Measurements from ENCODE around the gene TEX14. TPM values are rescaled to one million over a fixed set of nuclear protein-coding genes. Genes with fewer than 3 reads are reported as not detected.

The TEX14 gene
- total and polyA plus RNA-seq, 10 of the 15 experiments (the other 5 are each of a cell fraction or from before 2014, with no cell fraction given): 0.15 to 1.3 (median 0.66) TPM

DNA sequence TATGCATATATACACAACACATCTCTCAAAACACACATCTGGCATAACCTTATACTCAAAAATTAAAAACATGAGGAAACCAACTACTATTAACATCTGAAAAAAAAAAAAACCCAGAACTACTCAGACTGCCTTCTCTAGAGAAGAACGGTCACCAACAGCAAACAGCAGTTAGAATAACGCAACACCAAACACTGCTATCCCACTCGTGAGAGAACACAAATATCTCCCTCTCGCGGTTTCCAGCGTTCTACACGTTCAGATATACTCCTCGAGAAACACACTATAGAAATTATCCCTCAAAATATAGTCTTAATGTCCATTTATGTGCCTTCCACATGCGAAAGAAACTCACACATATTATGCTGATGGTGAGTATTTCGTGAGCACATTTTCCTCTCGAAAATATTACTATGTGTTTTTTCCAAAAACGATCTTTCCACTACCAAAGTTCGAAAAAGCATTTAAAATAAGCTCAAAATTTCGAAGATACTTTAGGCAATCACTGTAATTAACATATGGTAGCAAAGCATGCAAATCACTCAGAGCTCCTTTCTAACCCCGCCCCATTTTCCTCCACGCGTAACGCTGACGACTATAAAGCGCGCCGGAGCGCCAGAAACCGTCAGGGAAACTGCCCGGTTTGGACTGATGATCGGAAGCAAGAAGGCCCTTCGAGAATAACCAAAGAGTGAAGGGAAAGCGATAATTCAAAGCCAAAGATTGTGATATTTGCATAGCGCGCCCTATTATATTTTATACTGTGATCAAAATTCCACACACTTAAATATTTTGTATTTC lies 60.1 kb downstream of the TEX14 start (continued):
- TF ChIP-seq YY1 (IDR thresholded peaks at IDR 0.05; ENCODE audit: low read depth, low read length): peak; percentile 85
- TF ChIP-seq BACH1 (IDR thresholded peaks at IDR 0.05; ENCODE audit: borderline replicate concordance): peak; percentile 99
- peak; percentile 100 for TF ChIP-seq SMAD5 (IDR thresholded peaks at IDR 0.05; ENCODE audit: low read depth)
- TF ChIP-seq TBL1XR1 (IDR thresholded peaks at IDR 0.05; ENCODE audit: low read depth, low read length): 0 out of 2 replicates have a peak, but pooled peaks have one; percentile 60
- no peak for TF ChIP-seq USF2 (IDR thresholded peaks at IDR 0.05; ENCODE audit: borderline replicate concordance, low read depth, low read length)
- TF ChIP-seq, protein P1, sequence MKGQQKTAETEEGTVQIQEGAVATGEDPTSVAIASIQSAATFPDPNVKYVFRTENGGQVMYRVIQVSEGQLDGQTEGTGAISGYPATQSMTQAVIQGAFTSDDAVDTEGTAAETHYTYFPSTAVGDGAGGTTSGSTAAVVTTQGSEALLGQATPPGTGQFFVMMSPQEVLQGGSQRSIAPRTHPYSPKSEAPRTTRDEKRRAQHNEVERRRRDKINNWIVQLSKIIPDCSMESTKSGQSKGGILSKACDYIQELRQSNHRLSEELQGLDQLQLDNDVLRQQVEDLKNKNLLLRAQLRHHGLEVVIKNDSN (IDR thresholded peaks at IDR 0.05; ENCODE audit: borderline replicate concordance, extremely low read length, insufficient read depth, low read depth, low read length): no peak
- peak; percentile 100 for TF ChIP-seq PML (IDR thresholded peaks at IDR 0.05; ENCODE audit: low read length)
- TF ChIP-seq E4F1 (IDR thresholded peaks at IDR 0.05; ENCODE audit: borderline replicate concordance, partially characterized antibody): no peak
- TF ChIP-seq MEF2A (IDR thresholded peaks at IDR 0.05; ENCODE audit: insufficient read depth, low read depth, low read length): peak; percentile 93
- peak; percentile 100 for TF ChIP-seq NBN (IDR thresholded peaks at IDR 0.05)
- peak; percentile 67 for TF ChIP-seq EED (IDR thresholded peaks at IDR 0.05; ENCODE audit: low read depth)
- TF ChIP-seq ATF7 (IDR thresholded peaks at IDR 0.05; ENCODE audit: low read depth): peak; percentile 75
- TF ChIP-seq SIX5 (IDR thresholded peaks at IDR 0.05; ENCODE audit: low read depth, low read length, severe bottlenecking): no peak
- no peak for TF ChIP-seq FOS (IDR thresholded peaks at IDR 0.05; ENCODE audit: borderline replicate concordance, extremely low read depth, insufficient read length)
- TF ChIP-seq, protein P2, sequence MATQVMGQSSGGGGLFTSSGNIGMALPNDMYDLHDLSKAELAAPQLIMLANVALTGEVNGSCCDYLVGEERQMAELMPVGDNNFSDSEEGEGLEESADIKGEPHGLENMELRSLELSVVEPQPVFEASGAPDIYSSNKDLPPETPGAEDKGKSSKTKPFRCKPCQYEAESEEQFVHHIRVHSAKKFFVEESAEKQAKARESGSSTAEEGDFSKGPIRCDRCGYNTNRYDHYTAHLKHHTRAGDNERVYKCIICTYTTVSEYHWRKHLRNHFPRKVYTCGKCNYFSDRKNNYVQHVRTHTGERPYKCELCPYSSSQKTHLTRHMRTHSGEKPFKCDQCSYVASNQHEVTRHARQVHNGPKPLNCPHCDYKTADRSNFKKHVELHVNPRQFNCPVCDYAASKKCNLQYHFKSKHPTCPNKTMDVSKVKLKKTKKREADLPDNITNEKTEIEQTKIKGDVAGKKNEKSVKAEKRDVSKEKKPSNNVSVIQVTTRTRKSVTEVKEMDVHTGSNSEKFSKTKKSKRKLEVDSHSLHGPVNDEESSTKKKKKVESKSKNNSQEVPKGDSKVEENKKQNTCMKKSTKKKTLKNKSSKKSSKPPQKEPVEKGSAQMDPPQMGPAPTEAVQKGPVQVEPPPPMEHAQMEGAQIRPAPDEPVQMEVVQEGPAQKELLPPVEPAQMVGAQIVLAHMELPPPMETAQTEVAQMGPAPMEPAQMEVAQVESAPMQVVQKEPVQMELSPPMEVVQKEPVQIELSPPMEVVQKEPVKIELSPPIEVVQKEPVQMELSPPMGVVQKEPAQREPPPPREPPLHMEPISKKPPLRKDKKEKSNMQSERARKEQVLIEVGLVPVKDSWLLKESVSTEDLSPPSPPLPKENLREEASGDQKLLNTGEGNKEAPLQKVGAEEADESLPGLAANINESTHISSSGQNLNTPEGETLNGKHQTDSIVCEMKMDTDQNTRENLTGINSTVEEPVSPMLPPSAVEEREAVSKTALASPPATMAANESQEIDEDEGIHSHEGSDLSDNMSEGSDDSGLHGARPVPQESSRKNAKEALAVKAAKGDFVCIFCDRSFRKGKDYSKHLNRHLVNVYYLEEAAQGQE (IDR thresholded peaks at IDR 0.05; ENCODE audit: low read depth, low read length): peak; percentile 28; the same call in 1 of the 2 replicates
- peak; percentile 95 for TF ChIP-seq MYB (IDR thresholded peaks at IDR 0.05; ENCODE audit: borderline replicate concordance, low read depth, low read length)
- TF ChIP-seq ZBTB33 (IDR thresholded peaks at IDR 0.05): peak; percentile 86; the same call in 1 of the 2 replicates

Measured in GM12878 (cell line).